NB4 (cell line): ENCODE data around the gene NECAB3.

Experiments used
- DNase-seq: peaks from one replicate; pipeline ENCODE4 v3.0.0; 2010; ENCODE audit warnings: low read depth
- H3K4me3 ChIP-seq: one replicate; pipeline ENCODE4 v1.5.1; 2011; ENCODE audit warnings: mild to moderate bottlenecking, low read depth, low read length, moderate library complexity
- CTCF ChIP-seq: IDR thresholded peaks from one replicate; pipeline ENCODE4 v1.5.1; 2012; ENCODE audit warnings: low read depth, low read length
- MAX ChIP-seq: IDR thresholded peaks from 2 replicates; pipeline ENCODE4 v1.6.1; 2011; ENCODE audit warnings: low read depth, low read length
- MYC ChIP-seq: IDR thresholded peaks from 2 replicates; pipeline ENCODE4 v1.6.1; 2011; ENCODE audit warnings: low read depth, low read length
- POLR2A ChIP-seq: IDR thresholded peaks from 2 replicates; pipeline ENCODE4 v1.6.1; 2011; ENCODE audit warnings: mild to moderate bottlenecking; ENCODE audit not compliant: insufficient read length; ENCODE audit errors: extremely low read depth

The NECAB3 gene

GRCh38 chr20:33621717-33622400, 52.4 kb downstream of the NECAB3 start:
- TF ChIP-seq CTCF (no peak), MYC (no peak)
- H3K4me3 ChIP-seq, result no peak overlapping the region
- DNase-seq, result no peak

GRCh38 chr20:33612001-33612400, 62.2 kb downstream of the NECAB3 start:
- no peak for DNase-seq
- no peak for TF ChIP-seq MAX
- TF ChIP-seq POLR2A, result no peak
- TF ChIP-seq CTCF, result no peak
- no peak for TF ChIP-seq MYC
- no peak overlapping the region for H3K4me3 ChIP-seq

- no peak overlapping the region for H3K4me3 ChIP-seq
- DNase-seq, result no peak
- TF ChIP-seq CTCF, result no peak
- TF ChIP-seq MYC, result no peak
- no peak for TF ChIP-seq MAX
- TF ChIP-seq POLR2A, result no peak
Observed at GRCh38 chr20:33611106-33611505, 63.1 kb downstream of the NECAB3 start.

- no peak overlapping the region for H3K4me3 ChIP-seq
- no peak for DNase-seq
- TF ChIP-seq POLR2A (no peak), MAX (no peak), CTCF (no peak), MYC (no peak)
Observed at GRCh38 chr20:33609504-33609903, 64.7 kb downstream of the NECAB3 start.
